Panc1 (cell line): ENCODE results near the gene HYDIN.
"Not testable (repeated sequence)": the region's sequence is repeated elsewhere in the genome, so short reads cannot be mapped to it uniquely, and the experiment has no call there.

Experiments
- CTCF ChIP-seq: fragments of 450-650 bp; IDR thresholded peaks from 2 replicates; pipeline ENCODE4 v1.5.1; 2017; ENCODE audit warnings: mild to moderate bottlenecking
- REST ChIP-seq, 2 experiments: IDR thresholded peaks; 2 replicates each; pipeline ENCODE4 v1.6.1; 2011 to 2012; ENCODE audit warnings: low read depth in 2 of 2, control low read depth in 1 of 2, low read length in 1 of 2, mild to moderate bottlenecking in 1 of 2, moderate library complexity in 1 of 2; ENCODE audit not compliant: insufficient read depth in 1 of 2

GRCh38 chr16:71143246-71143645 lies 87.3 kb downstream of the HYDIN start:
- TF ChIP-seq CTCF; REST (IDR thresholded peaks at IDR 0.05; ENCODE audit: insufficient read depth in 1 of 2, low read depth in 2 of 2, low read length in 1 of 2): not testable (repeated sequence)
